IgD-negative memory B cell (primary cell): ENCODE results near the gene MXRA8. TPM values are rescaled to one million over a fixed set of nuclear protein-coding genes. Genes with fewer than 3 reads are reported as not detected.

ENCODE experiments used
- H3K27ac Mint-ChIP-seq, 3 donors: one replicate each; pipeline ENCODE4 v1.8.0; 2020 to 2022; ENCODE audit warnings: mild to moderate bottlenecking in 3 of 3, mixed read lengths in 3 of 3, moderate library complexity in 1 of 3
- H3K27me3 Mint-ChIP-seq: one replicate; pipeline ENCODE4 v1.8.0; 2021; ENCODE audit warnings: mixed read lengths
- H3K36me3 Mint-ChIP-seq: one replicate; pipeline ENCODE4 v1.8.0; 2020; ENCODE audit warnings: mild to moderate bottlenecking, mixed read lengths
- H3K4me1 Mint-ChIP-seq, 3 donors: one replicate each; pipeline ENCODE4 v1.8.0; 2020 to 2022; ENCODE audit warnings: mixed read lengths in 3 of 3, mild to moderate bottlenecking in 1 of 3
- H3K4me3 Mint-ChIP-seq, 4 donors: one replicate each; pipeline ENCODE4 v1.8.0; 2020 to 2022; ENCODE audit warnings: mild to moderate bottlenecking in 4 of 4, mixed read lengths in 4 of 4, moderate library complexity in 3 of 4
- H3K9me3 Mint-ChIP-seq, 3 donors: one replicate each; pipeline ENCODE4 v1.8.0; 2020 to 2021; ENCODE audit warnings: mixed read lengths in 3 of 3, mild to moderate bottlenecking in 1 of 3
- polyA plus RNA-seq: library from polyadenylated mRNA; unstranded; fragments of 300-500 nt; fragmentation: Illumina TruSeq; gene quantifications from one replicate; pipeline ENCODE4 v1.2.3, GENCODE V29; 2021

MXRA8 gene
- polyA plus RNA-seq, 1 donor from 2014 or later, result not detected

DNA sequence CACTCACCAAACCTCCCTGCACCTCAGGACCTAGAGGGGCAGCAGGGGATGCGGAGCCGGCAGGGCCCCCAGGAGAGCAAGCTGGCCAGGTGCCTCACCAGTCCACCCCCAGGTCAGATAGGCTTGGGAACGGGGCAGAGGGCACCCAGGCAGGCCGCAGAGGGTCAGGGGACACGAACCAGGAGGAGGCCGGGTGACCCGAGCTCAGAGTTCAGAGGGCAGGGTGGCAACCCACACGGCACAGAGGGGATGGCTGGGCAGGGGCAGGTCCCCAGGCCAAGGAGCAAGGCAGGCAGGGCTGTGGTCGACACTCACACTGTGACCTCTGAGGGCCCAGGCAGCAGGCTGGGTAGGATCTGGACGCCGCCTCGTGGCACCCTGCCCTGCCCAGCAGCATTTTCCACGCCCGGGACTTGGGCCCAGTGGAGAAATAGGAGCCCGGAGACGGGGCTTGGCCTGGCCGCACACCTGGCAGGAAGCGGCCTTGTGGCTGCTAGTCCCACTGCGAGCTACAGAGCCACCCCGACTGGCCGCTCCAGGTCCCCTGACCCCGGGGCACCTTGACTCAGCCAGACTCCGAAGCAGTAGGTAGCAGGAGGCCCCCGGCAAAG, 14.4 kb downstream of the MXRA8 start:
- no peak overlapping the region for H3K27ac Mint-ChIP-seq
- peaks cover 0 to 3% (median 3%) of the 10 kb centered on the region in 3 donors for H3K4me1 Mint-ChIP-seq
- H3K9me3 Mint-ChIP-seq, result no peaks in the 10 kb centered on the region
- peaks cover 5% of the 10 kb centered on the region for H3K36me3 Mint-ChIP-seq
- no peak overlapping the region for H3K4me3 Mint-ChIP-seq
- H3K27me3 Mint-ChIP-seq, result no peaks in the 10 kb centered on the region

- Mint-ChIP-seq H3K27ac (peak overlapping the region in 1 of 3 donors; percentile 39), H3K36me3 (peaks cover 5% of the 10 kb centered on the region), H3K27me3 (no peaks in the 10 kb centered on the region), H3K4me3 (peak overlapping the region in 1 of 4 donors; percentile 43), H3K4me1 (peaks cover 0 to 3% (median 3%) of the 10 kb centered on the region in 3 donors), H3K9me3 (no peaks in the 10 kb centered on the region)
These were observed 15.7 kb downstream of the MXRA8 start for GRCh38 chr1:1342584-1343115.

GRCh38 chr1:1342061-1342562, 16.2 kb downstream of the MXRA8 start:
- Mint-ChIP-seq H3K4me1 (peaks cover 0 to 3% (median 0%) of the 10 kb centered on the region in 3 donors), H3K9me3 (no peaks in the 10 kb centered on the region), H3K4me3 (no peak overlapping the region), H3K27ac (no peak overlapping the region), H3K27me3 (no peaks in the 10 kb centered on the region), H3K36me3 (peaks cover 5% of the 10 kb centered on the region)

GRCh38 chr1:1341549-1342021, 16.8 kb downstream of the MXRA8 start:
- H3K27me3 Mint-ChIP-seq, result no peaks in the 10 kb centered on the region
- peaks cover 5% of the 10 kb centered on the region for H3K36me3 Mint-ChIP-seq
- H3K4me1 Mint-ChIP-seq, result no peaks in the 10 kb centered on the region
- H3K27ac Mint-ChIP-seq, result peak overlapping the region in 1 of 3 donors; percentile 85
- no peaks in the 10 kb centered on the region for H3K9me3 Mint-ChIP-seq
- peak overlapping the region in 1 of 4 donors; percentile 52 for H3K4me3 Mint-ChIP-seq

GRCh38 chr1:1340791-1341548, 17.4 kb downstream of the MXRA8 start:
- no peaks in the 10 kb centered on the region for H3K27me3 Mint-ChIP-seq
- H3K27ac Mint-ChIP-seq, result peak overlapping the region in 1 of 3 donors; percentile 85
- no peaks in the 10 kb centered on the region for H3K9me3 Mint-ChIP-seq
- H3K36me3 Mint-ChIP-seq, result peaks cover 5% of the 10 kb centered on the region
- H3K4me3 Mint-ChIP-seq, result peak overlapping the region in 1 of 4 donors; percentile 52
- no peaks in the 10 kb centered on the region for H3K4me1 Mint-ChIP-seq

DNA sequence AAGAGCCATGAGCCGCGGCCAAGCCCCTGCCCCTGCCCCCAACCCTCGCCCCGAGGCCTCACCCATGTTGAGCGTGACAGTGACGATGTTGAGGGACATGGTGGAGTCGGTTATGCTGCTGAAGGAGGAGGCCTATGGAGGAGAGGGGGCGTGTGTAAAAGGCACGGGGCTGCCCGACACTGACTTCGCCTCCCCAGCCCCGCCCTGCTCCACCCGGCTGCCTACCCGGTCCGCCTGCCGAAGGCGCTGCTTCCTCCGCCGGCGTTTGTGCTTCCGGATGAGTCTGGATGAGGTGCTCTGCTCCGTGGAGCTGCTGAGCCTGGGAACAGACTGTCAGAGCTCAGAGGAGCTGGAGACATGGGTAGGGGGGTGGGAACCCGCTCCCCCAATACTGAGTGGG, 18.2 kb downstream of the MXRA8 start:
- H3K4me3 Mint-ChIP-seq, result no peak overlapping the region
- no peaks in the 10 kb centered on the region for H3K9me3 Mint-ChIP-seq
- no peak overlapping the region for H3K27ac Mint-ChIP-seq
- H3K4me1 Mint-ChIP-seq, result no peaks in the 10 kb centered on the region
- no peaks in the 10 kb centered on the region for H3K27me3 Mint-ChIP-seq
- H3K36me3 Mint-ChIP-seq, result peaks cover 5% of the 10 kb centered on the region

DNA sequence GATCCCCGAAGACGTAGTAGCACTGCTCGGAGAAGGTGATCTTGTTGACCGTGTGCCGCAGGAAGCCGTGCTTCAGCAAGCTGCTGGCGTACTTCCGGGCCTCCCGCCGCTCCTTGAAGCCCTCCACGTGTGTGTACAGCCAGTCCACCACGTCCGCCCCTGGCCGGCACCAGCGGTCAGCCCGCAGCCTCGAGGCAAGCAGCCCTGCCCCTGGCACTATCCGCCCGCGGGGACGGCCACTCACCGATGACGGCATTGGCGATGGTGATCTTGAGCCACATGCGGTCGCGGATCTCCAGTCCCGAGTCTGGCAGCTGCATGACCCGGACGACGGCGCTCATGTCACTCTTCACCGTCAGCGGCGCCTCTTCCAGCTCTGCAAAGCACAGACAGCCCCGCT, 20.1 kb downstream of the MXRA8 start:
- Mint-ChIP-seq H3K36me3 (peaks cover 5% of the 10 kb centered on the region), H3K27me3 (no peaks in the 10 kb centered on the region), H3K4me1 (peaks cover 0 to 1% (median 0%) of the 10 kb centered on the region in 3 donors), H3K9me3 (no peaks in the 10 kb centered on the region), H3K27ac (no peak overlapping the region), H3K4me3 (no peak overlapping the region)

- peaks cover 4% of the 10 kb centered on the region for H3K36me3 Mint-ChIP-seq
- H3K9me3 Mint-ChIP-seq, result no peaks in the 10 kb centered on the region
- H3K27me3 Mint-ChIP-seq, result no peaks in the 10 kb centered on the region
- no peak overlapping the region for H3K4me3 Mint-ChIP-seq
- H3K4me1 Mint-ChIP-seq, result peaks cover 0 to 1% (median 0%) of the 10 kb centered on the region in 3 donors
- no peak overlapping the region for H3K27ac Mint-ChIP-seq
These were observed 20.6 kb downstream of the MXRA8 start for GRCh38 chr1:1337793-1338147.

GRCh38 chr1:1336931-1337792, 21.2 kb downstream of the MXRA8 start:
- Mint-ChIP-seq H3K4me1 (peaks cover 0 to 1% (median 0%) of the 10 kb centered on the region in 3 donors), H3K9me3 (no peaks in the 10 kb centered on the region), H3K36me3 (peaks cover 3% of the 10 kb centered on the region), H3K27ac (no peak overlapping the region), H3K27me3 (no peaks in the 10 kb centered on the region), H3K4me3 (peak overlapping the region in 1 of 4 donors; percentile 28)

GRCh38 chr1:1336446-1336845, 21.9 kb downstream of the MXRA8 start:
- H3K4me1 Mint-ChIP-seq, result peaks cover 0 to 1% (median 0%) of the 10 kb centered on the region in 3 donors
- H3K9me3 Mint-ChIP-seq, result no peaks in the 10 kb centered on the region
- H3K4me3 Mint-ChIP-seq, result no peak overlapping the region
- H3K27ac Mint-ChIP-seq, result no peak overlapping the region
- H3K36me3 Mint-ChIP-seq, result peaks cover 3% of the 10 kb centered on the region
- H3K27me3 Mint-ChIP-seq, result no peaks in the 10 kb centered on the region

DNA sequence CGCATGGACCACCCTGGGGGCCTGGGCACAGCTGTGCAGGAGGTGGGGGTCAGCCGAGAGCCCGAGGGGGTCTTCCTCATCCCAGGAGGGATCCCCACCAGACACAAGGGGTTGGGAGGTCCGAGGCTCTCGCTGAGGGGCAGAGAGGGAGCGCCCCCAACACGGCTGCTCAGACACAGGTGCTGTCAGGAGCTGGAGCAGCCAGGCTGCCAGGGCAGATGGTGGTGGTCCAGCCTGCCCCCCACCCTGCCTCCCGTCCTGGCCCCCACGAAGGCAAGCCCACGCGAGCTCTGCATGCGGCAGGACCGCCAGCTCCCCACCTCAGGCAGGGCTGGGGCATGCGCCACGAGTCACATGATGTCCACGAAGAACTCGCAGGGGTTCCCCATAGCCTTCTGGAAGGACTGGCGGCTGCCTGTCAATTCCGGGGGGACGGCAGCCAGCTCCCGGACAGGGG, 22.5 kb downstream of the MXRA8 start:
- no peaks in the 10 kb centered on the region for H3K9me3 Mint-ChIP-seq
- H3K4me3 Mint-ChIP-seq, result no peak overlapping the region
- H3K27me3 Mint-ChIP-seq, result no peaks in the 10 kb centered on the region
- H3K27ac Mint-ChIP-seq, result no peak overlapping the region
- H3K4me1 Mint-ChIP-seq, result peaks cover 0 to 5% (median 4%) of the 10 kb centered on the region in 3 donors
- peaks cover 3% of the 10 kb centered on the region for H3K36me3 Mint-ChIP-seq

- Mint-ChIP-seq H3K27ac (no peak overlapping the region), H3K27me3 (no peaks in the 10 kb centered on the region), H3K36me3 (no peaks in the 10 kb centered on the region)
These were observed 23.1 kb downstream of the MXRA8 start for GRCh38 chr1:1335283-1335682.

GRCh38 chr1:1334835-1335234, 23.5 kb downstream of the MXRA8 start:
- H3K4me1 Mint-ChIP-seq, result peaks cover 5 to 9% (median 7%) of the 10 kb centered on the region in 3 donors
- no peaks in the 10 kb centered on the region for H3K36me3 Mint-ChIP-seq
- no peaks in the 10 kb centered on the region for H3K9me3 Mint-ChIP-seq
- no peaks in the 10 kb centered on the region for H3K27me3 Mint-ChIP-seq
- H3K4me3 Mint-ChIP-seq, result no peak overlapping the region
- H3K27ac Mint-ChIP-seq, result no peak overlapping the region

More at GRCh38 chr1:1335283-1335682, 23.1 kb downstream of the MXRA8 start:
- peaks cover 2 to 6% (median 4%) of the 10 kb centered on the region in 3 donors for H3K4me1 Mint-ChIP-seq
- H3K4me3 Mint-ChIP-seq, result no peak overlapping the region
- H3K9me3 Mint-ChIP-seq, result no peaks in the 10 kb centered on the region

DNA sequence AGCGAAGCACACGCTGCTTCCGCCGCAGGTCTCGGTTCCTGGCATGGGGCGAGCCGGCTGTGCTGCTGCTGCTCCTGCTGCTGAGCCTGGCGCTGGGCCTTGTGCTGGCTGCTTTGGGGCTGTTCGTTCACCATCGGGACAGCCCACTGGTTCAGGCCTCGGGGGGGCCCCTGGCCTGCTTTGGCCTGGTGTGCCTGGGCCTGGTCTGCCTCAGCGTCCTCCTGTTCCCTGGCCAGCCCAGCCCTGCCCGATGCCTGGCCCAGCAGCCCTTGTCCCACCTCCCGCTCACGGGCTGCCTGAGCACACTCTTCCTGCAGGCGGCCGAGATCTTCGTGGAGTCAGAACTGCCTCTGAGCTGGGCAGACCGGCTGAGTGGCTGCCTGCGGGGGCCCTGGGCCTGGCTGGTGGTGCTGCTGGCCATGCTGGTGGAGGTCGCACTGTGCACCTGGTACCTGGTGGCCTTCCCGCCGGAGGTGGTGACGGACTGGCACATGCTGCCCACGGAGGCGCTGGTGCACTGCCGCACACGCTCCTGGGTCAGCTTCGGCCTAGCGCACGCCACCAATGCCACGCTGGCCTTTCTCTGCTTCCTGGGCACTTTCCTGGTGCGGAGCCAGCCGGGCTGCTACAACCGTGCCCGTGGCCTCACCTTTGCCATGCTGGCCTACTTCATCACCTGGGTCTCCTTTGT, 24.7 kb downstream of the MXRA8 start:
- Mint-ChIP-seq H3K9me3 (no peaks in the 10 kb centered on the region), H3K36me3 (peaks cover 4% of the 10 kb centered on the region), H3K27ac (no peak overlapping the region), H3K27me3 (no peaks in the 10 kb centered on the region), H3K4me1 (peaks cover 8 to 14% (median 8%) of the 10 kb centered on the region in 3 donors), H3K4me3 (no peak overlapping the region)
